OCI-LY1 (cell line): ENCODE measurements around the gene OR13F1.

Source experiments
- H2AFZ ChIP-seq: fragments of 200-600 bp; sonication (generic), shearing (Covaris generic); 2 replicates; pipeline ENCODE4 v1.6.0; 2014; ENCODE audit warnings: antibody characterized with exemption, mild to moderate bottlenecking, low read length
- H3F3A ChIP-seq: fragments of 200-600 bp; sonication (generic), shearing (Covaris generic); 2 replicates; pipeline ENCODE4 v1.6.0; 2014; ENCODE audit warnings: mild to moderate bottlenecking, antibody characterized with exemption, low read length, moderate library complexity; ENCODE audit not compliant: insufficient read depth
- H3K27ac ChIP-seq: fragments of 200-600 bp; sonication (generic); 2 replicates; pipeline ENCODE4 v1.5.1; 2014; ENCODE audit warnings: low read length, mixed run types, mild to moderate bottlenecking, low read depth; ENCODE audit not compliant: poor library complexity, severe bottlenecking
- H3K27me3 ChIP-seq: fragments of 200-600 bp; sonication (generic); 2 replicates; pipeline ENCODE4 v1.6.0; 2014; ENCODE audit warnings: antibody characterized with exemption, mild to moderate bottlenecking, low read length, moderate library complexity; ENCODE audit not compliant: insufficient read depth
- H3K36me3 ChIP-seq: fragments of 200-600 bp; sonication (generic); 2 replicates; pipeline ENCODE4 v1.6.1; 2014; ENCODE audit warnings: mild to moderate bottlenecking, antibody characterized with exemption, low read length, moderate library complexity, mixed read lengths; ENCODE audit not compliant: insufficient read depth
- H3K4me1 ChIP-seq: fragments of 200-600 bp; sonication (generic); 2 replicates; pipeline ENCODE4 v1.5.1; 2014; ENCODE audit warnings: mild to moderate bottlenecking, low read length, moderate library complexity; ENCODE audit not compliant: insufficient read depth, severe bottlenecking
- H3K4me2 ChIP-seq: fragments of 200-600 bp; sonication (generic), shearing (Covaris generic); 2 replicates; pipeline ENCODE4 v1.6.1; 2014; ENCODE audit warnings: low read length
- H3K4me3 ChIP-seq: fragments of 200-600 bp; sonication (generic); 2 replicates; pipeline ENCODE4 v1.5.1; 2014; ENCODE audit warnings: low read length, low read depth, mild to moderate bottlenecking, mixed read lengths; ENCODE audit not compliant: poor library complexity, severe bottlenecking
- H3K79me2 ChIP-seq: fragments of 200-600 bp; shearing (Covaris generic); 2 replicates; pipeline ENCODE4 v1.6.1; 2016; ENCODE audit warnings: mixed run types, low read length, mixed read lengths; ENCODE audit not compliant: insufficient read depth
- H3K9ac ChIP-seq: fragments of 200-600 bp; sonication (generic), shearing (Covaris generic); 2 replicates; pipeline ENCODE4 v1.6.1; 2014; ENCODE audit warnings: mild to moderate bottlenecking, low read length, mixed read lengths
- H3K9me2 ChIP-seq: fragments of 200-600 bp; sonication (generic), shearing (Covaris generic); 2 replicates; pipeline ENCODE4 v1.6.1; 2014; ENCODE audit warnings: low read depth, mild to moderate bottlenecking, low read length, mixed read lengths
- H3K9me3 ChIP-seq: fragments of 200-600 bp; shearing (Covaris generic); 2 replicates; pipeline ENCODE4 v1.6.1; 2014; ENCODE audit warnings: low read length, mixed read lengths
- H4K20me1 ChIP-seq: fragments of 200-600 bp; sonication (generic), shearing (Covaris generic); 2 replicates; pipeline ENCODE4 v1.6.0; 2016; ENCODE audit warnings: mild to moderate bottlenecking, low read length; ENCODE audit not compliant: insufficient read depth
- EZH2 ChIP-seq: fragments of 200-600 bp; sonication (generic), shearing (Covaris generic); IDR thresholded peaks from 2 replicates; pipeline ENCODE4 v1.8.0; 2017; ENCODE audit warnings: borderline replicate concordance, mixed run types, mild to moderate bottlenecking, antibody characterized with exemption, low read length, moderate library complexity, mixed read lengths
- TF ChIP-seq, protein P1 (sequence below): fragments of 200-600 bp; sonication (generic), shearing (Covaris generic); IDR thresholded peaks from 2 replicates; pipeline ENCODE4 v1.5.1; 2017; ENCODE audit warnings: mild to moderate bottlenecking, antibody characterized with exemption, low read length, moderate library complexity, mixed read lengths

The OR13F1 gene, protein sequence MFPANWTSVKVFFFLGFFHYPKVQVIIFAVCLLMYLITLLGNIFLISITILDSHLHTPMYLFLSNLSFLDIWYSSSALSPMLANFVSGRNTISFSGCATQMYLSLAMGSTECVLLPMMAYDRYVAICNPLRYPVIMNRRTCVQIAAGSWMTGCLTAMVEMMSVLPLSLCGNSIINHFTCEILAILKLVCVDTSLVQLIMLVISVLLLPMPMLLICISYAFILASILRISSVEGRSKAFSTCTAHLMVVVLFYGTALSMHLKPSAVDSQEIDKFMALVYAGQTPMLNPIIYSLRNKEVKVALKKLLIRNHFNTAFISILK

GRCh38 chr9:104503963-104504362 lies at the start of gene OR13F1:
Gene OR13F1 (plus strand): TSS chr9:104504263. CDS start chr9:104504263, 0 bp downstream.
- Histone ChIP-seq H3K4me3 (no peak within 1 kb of the TSS), H3F3A (no peaks in the 10 kb centered on the region), H3K27me3 (no peaks in the 10 kb centered on the region), H3K9me2 (no peaks in the 10 kb centered on the region), H3K9me3 (no peaks in the 10 kb centered on the region), H3K4me1 (no peaks in the 10 kb centered on the region), H4K20me1 (no peaks in the 10 kb centered on the region), H2AFZ (no peak within 1 kb of the TSS), H3K9ac (no peak within 1 kb of the TSS), H3K36me3 (no peaks in the 10 kb centered on the region), H3K27ac (no peak within 1 kb of the TSS), H3K79me2 (no peaks in the 10 kb centered on the region), H3K4me2 (no peak within 1 kb of the TSS)
- TF ChIP-seq EZH2: no peak
- TF ChIP-seq, protein P1, sequence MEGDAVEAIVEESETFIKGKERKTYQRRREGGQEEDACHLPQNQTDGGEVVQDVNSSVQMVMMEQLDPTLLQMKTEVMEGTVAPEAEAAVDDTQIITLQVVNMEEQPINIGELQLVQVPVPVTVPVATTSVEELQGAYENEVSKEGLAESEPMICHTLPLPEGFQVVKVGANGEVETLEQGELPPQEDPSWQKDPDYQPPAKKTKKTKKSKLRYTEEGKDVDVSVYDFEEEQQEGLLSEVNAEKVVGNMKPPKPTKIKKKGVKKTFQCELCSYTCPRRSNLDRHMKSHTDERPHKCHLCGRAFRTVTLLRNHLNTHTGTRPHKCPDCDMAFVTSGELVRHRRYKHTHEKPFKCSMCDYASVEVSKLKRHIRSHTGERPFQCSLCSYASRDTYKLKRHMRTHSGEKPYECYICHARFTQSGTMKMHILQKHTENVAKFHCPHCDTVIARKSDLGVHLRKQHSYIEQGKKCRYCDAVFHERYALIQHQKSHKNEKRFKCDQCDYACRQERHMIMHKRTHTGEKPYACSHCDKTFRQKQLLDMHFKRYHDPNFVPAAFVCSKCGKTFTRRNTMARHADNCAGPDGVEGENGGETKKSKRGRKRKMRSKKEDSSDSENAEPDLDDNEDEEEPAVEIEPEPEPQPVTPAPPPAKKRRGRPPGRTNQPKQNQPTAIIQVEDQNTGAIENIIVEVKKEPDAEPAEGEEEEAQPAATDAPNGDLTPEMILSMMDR: no peak

- no peak for TF ChIP-seq EZH2
- TF ChIP-seq, protein P1: no peak
- no peaks in the 10 kb centered on the region for H3F3A ChIP-seq
- no peaks in the 10 kb centered on the region for H3K36me3 ChIP-seq
- H3K9me2 ChIP-seq: no peaks in the 10 kb centered on the region
- H3K4me1 ChIP-seq: no peaks in the 10 kb centered on the region
- H3K4me2 ChIP-seq: no peak overlapping the region
- H3K9me3 ChIP-seq: no peaks in the 10 kb centered on the region
- H3K79me2 ChIP-seq: no peaks in the 10 kb centered on the region
- no peaks in the 10 kb centered on the region for H4K20me1 ChIP-seq
- no peaks in the 10 kb centered on the region for H3K27me3 ChIP-seq
- H3K4me3 ChIP-seq: no peak overlapping the region
- no peak overlapping the region for H3K27ac ChIP-seq
- H2AFZ ChIP-seq: no peak overlapping the region
- no peak overlapping the region for H3K9ac ChIP-seq
These were observed 47.2 kb upstream of the OR13F1 start for GRCh38 chr9:104456831-104457230.

- Histone ChIP-seq H3K9me2 (no peaks in the 10 kb centered on the region), H3K9me3 (no peaks in the 10 kb centered on the region), H2AFZ (no peak overlapping the region), H3F3A (no peaks in the 10 kb centered on the region), H3K36me3 (no peaks in the 10 kb centered on the region), H3K4me3 (no peak overlapping the region), H4K20me1 (no peaks in the 10 kb centered on the region), H3K9ac (no peak overlapping the region), H3K4me2 (no peak overlapping the region), H3K27ac (no peak overlapping the region), H3K4me1 (no peaks in the 10 kb centered on the region), H3K27me3 (no peaks in the 10 kb centered on the region), H3K79me2 (no peaks in the 10 kb centered on the region)
- no peak for TF ChIP-seq EZH2
- TF ChIP-seq, protein P1: no peak
These were observed 40.2 kb upstream of the OR13F1 start for GRCh38 chr9:104463864-104464263.
